DMS114 treated with DMSO at 0.1 percent for 48 hours (cell line): ENCODE data around the gene CACNA1H.

ENCODE experiments used
- DNase-seq: peaks from one replicate; lab custom pipeline; 2025; ENCODE audit not compliant: unreplicated experiment; lab: John Stamatoyannopoulos, UW

The CACNA1H gene

DNA sequence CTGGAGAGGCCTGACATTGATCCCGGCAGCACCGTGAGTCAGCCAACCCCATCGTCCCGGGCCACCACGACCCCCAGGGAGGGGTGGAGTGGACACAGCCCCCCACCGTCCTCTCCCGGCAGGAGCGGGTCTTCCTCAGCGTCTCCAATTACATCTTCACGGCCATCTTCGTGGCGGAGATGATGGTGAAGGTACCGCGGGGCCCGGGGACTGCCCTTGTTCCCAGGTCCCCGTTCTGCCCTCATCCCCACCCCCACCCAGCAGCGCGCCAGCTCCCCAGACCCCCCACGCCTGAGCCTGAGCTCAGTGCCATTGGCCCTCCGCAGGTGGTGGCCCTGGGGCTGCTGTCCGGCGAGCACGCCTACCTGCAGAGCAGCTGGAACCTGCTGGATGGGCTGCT lies 57.6 kb downstream of the CACNA1H start:
- no peak for DNase-seq

DNA sequence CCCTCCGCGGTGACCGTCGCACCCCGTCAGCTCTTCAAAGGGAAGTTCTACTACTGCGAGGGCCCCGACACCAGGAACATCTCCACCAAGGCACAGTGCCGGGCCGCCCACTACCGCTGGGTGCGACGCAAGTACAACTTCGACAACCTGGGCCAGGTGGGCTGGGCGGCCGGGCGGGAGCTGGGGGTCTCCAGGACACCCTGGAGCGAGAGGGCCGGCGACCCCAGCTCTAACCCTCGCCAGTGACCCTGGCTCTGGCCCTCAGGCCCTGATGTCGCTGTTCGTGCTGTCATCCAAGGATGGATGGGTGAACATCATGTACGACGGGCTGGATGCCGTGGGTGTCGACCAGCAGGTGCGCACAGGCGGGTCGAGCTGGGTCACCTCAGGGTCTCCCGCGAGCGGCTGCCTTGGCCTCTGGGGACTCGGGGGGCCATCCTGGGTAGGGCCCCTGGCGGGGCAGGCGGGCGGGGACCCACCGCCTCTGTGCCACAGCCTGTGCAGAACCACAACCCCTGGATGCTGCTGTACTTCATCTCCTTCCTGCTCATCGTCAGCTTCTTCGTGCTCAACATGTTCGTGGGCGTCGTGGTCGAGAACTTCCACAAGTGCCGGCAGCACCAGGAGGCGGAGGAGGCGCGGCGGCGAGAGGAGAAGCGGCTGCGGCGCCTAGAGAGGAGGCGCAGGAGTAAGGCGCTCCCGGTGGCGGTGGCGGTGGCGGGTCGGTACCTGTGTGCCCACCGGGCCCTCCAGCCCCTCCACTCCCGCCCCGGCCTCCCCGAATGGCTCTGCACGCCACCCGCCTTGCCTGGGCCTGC lies 58.8 kb downstream of the CACNA1H start:
- DNase-seq, result no peak

DNA sequence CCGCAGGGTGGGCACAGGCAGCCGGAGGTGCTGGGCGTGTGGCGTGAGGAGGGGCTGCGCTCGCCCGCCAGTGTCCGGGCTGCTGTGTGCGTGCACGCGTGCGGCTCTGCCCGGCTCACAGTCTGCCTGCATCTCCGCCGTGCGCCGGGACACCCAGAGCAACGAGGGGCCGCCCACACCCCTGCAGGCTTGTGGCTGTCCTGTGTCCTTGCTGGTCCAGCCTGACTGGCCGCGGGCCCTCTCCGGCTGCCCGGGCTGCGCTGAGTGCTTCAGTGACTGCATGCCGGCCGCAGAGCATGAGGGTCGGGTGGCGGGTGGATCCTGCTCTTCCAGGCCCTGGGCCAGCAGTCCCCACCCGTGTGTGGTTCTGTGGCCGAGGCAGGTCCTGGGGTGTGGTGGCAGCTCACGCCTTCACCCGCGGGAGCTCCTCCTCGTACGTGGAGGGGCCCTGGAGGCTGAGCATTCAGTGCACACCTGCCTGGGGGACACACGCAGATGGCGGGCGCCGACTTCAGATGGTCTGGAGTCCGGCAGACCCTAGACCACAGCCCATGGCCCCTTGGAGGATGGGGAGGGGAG lies 59.8 kb downstream of the CACNA1H start:
- DNase-seq, result no peak

DNA sequence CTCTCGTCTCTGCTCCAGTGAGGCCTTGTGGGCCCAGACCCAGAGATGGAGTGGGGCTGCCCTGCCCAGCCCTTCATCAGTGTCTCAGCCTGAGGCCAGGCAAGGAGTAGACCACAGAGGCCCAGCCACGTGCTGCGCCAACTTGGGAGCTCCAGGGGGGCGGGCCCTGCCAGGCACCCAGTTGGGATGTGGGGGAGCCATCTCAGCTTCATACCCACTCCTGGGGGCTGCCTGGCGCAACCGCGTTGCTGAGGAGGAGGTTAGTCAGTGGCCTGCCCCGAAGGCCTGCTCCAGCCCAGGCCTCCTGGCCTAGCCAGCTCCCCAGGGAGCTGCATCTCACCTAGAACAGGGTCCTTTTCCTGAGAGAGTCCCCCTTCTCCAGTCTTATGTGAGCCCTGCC lies 60.3 kb downstream of the CACNA1H start:
- no peak for DNase-seq

DNA sequence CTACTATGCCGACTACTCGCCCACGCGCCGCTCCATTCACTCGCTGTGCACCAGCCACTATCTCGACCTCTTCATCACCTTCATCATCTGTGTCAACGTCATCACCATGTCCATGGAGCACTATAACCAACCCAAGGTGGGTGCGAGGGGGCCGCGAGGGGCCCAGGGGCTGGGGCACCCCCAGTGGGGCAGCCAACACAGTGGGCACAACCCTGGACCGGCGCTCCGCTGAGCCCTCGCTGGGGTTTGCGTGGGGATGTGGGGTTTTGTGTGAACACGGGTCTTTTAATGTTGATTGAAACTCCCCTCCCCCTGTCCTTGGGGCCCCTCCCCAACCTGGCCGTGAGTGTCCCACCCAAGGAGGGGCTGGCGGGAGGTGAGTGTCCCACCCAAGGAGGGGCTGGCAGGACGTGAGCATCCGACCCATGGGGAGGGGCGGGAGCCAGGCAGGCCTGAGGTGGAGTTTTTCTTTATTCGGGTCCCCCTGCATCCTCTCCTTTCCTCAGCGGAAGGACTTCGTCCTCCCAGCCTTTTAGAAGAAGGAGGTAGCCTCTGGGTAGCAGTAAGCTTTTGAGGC lies 61.0 kb downstream of the CACNA1H start:
- DNase-seq, result no peak

DNA sequence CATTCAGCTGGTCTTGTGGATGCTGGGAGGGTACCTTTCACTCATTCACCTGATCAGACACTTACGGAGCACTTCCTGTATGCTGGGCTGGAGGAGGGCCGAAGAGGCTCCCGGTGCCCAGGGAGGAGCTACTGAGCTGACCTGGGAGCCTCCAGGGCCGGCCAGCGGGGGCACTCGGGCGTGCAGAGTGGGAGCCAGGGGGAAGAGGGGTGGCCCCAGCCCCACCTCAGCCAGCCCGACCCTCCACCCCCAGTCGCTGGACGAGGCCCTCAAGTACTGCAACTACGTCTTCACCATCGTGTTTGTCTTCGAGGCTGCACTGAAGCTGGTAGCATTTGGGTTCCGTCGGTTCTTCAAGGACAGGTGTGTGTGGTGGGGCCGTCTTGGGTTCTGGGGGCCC lies 61.8 kb downstream of the CACNA1H start:
- DNase-seq, result no peak

DNA sequence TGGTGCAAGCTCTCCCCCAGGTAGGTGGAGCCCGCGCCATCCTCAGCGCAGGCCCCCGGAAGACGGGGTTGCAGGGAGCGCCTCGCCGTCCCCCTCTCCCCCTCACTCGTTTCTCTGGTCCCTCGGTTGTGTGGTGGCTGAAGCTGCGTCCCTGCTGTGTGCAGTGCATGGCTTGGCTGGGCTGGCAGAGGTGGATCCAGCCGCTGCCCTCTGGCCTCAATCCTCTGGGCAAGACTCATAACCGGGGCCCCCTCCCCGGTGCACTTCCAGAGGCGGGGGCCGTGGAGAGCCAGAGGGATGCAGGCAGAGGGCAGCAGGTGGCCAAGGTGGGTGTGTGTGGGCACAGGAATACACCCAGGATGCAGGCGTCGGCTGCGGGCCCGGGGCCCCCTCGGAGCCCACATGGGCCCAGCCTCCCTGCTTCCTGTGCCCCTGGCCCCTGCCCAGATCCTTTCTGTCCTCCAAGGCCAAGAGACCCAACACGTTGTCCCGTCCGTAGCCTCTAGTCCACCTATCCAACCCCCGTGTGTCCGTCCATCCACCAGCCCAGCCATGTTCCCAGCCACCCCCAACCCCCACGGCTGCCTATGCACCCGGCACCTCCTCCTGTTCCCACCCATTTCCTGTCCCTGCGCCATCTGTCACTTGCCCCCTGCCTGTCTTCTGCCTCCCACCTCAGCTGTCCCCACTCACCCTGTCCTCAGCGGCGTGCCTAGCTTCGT lies 62.8 kb downstream of the CACNA1H start:
- DNase-seq, result no peak

DNA sequence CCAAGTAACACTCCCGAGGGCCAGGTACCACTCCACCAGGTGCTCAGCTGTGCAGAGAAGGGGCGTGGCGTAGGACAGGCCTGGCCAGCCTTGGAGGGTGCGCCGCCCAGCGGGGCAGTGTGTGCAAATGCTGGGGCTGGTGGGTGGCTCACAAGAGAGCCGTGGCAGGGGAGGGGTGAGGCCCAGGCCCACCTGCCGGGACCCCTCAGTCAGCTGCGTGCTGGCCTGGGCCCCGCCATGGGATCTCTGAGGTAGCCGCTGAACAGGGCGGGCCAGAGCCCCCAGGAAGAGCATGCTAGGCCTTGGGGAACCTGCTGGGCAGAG lies 63.4 kb downstream of the CACNA1H start:
- DNase-seq, result no peak

DNA sequence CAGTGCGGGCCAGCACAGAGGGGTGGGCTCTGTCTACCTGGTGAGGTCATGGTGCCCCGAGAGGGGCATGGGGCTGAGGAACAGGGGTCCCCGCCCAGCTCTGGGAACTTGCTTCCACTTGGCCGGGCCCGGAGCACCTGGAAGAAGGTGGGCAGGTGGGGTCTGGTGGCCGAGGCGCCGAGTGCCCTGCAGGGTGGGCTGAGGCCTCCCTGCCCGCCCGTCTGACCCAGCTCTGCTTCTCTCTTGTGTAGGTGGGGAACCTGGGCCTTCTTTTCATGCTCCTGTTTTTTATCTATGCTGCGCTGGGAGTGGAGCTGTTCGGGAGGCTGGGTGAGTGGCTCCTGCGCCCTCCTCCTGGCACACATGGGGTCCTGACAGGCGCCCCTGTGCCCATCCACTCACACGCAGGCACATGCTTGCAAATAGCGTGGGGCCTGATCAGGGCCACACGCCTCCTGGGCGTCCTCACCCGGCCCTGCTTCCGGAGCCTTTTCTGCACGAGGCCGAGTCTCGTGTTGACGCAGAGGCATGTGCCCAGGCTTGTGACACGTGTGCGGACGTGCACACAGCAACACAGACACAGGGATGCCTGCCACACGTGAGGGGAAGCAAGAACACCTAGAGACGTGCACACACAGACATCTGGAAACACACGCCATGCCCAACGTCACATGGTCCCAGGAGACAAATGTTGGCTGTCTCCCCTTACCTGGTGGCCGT lies 63.9 kb downstream of the CACNA1H start:
- DNase-seq, result no peak

DNA sequence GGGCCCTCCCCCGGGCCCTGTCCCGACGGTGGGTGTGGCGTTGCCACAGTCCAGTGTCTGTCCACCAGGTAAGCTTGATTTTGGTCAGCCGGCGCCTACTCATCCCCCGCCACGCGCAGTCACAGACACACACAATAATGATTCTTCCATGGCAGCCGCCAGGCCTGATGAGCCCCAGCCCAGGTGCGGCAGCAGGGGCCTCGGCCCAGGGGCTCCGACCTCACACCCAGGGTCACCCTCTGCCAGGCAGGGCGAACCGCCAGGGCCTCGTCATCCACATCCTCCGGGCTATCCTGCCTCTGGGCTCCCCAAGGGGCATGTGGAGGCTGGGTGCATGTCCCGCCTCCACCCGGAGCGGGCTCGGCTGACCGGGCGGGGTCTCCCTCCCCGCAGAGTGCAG lies 64.6 kb downstream of the CACNA1H start:
- no peak for DNase-seq

DNA sequence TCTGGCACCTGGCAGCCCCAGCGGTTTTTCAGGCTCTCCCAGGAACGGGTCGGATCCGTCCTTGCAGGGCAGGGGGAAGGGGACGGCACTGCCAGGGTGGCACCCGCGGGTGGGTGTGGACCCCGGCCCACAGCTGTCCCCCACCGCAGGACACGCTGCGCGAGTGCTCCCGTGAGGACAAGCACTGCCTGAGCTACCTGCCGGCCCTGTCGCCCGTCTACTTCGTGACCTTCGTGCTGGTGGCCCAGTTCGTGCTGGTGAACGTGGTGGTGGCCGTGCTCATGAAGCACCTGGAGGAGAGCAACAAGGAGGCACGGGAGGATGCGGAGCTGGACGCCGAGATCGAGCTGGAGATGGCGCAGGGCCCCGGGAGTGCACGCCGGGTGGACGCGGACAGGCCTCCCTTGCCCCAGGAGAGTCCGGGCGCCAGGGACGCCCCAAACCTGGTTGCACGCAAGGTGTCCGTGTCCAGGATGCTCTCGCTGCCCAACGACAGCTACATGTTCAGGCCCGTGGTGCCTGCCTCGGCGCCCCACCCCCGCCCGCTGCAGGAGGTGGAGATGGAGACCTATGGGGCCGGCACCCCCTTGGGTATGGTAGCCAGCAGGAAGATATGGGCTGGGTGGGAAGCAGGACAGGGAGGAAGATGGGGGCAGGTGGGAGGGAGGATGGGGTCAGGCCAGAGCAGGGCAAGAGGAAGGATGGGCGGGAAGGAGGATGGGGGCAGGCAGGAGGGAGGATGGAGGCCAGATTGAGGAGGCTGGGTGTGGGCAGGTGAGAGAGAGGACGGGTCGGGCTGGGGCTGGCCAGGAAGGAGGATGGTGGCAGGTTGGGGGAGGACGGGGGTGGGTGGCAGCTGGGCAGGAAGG lies 65.4 kb downstream of the CACNA1H start:
- DNase-seq, result no peak

DNA sequence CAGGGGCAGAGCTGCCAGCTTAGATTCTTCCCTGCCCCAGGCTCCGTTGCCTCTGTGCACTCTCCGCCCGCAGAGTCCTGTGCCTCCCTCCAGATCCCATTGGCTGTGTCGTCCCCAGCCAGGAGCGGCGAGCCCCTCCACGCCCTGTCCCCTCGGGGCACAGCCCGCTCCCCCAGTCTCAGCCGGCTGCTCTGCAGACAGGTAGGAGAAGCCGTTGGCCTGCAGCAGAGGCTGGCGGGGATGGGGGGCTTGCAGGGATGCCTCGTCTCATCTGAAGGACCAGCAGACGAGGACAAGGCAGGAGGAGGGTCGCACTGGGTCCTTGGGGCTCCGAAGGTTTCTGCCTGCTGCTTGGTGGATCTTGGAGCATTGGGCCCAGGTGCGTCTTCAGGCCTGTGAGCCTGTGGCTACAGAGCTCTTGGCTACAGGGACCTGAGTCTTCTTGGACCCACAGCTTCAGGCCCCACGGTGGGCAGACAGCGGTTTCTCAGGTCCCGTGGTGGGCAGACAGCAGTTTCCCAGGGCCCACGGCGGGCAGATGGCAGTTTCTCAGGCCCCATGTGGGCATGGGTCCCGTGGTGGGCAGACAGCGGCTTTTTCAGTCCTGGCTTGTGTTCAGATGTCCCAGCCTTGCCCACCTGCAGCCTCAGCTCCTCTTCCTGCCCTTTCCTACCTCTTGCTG lies 66.2 kb downstream of the CACNA1H start:
- DNase-seq, result no peak

DNA sequence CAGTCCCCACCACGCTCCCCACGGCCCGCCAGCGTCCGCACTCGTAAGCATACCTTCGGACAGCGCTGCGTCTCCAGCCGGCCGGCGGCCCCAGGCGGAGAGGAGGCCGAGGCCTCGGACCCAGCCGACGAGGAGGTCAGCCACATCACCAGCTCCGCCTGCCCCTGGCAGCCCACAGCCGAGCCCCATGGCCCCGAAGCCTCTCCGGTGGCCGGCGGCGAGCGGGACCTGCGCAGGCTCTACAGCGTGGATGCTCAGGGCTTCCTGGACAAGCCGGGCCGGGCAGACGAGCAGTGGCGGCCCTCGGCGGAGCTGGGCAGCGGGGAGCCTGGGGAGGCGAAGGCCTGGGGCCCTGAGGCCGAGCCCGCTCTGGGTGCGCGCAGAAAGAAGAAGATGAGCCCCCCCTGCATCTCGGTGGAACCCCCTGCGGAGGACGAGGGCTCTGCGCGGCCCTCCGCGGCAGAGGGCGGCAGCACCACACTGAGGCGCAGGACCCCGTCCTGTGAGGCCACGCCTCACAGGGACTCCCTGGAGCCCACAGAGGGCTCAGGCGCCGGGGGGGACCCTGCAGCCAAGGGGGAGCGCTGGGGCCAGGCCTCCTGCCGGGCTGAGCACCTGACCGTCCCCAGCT lies 67.3 kb downstream of the CACNA1H start:
- no peak for DNase-seq

DNA sequence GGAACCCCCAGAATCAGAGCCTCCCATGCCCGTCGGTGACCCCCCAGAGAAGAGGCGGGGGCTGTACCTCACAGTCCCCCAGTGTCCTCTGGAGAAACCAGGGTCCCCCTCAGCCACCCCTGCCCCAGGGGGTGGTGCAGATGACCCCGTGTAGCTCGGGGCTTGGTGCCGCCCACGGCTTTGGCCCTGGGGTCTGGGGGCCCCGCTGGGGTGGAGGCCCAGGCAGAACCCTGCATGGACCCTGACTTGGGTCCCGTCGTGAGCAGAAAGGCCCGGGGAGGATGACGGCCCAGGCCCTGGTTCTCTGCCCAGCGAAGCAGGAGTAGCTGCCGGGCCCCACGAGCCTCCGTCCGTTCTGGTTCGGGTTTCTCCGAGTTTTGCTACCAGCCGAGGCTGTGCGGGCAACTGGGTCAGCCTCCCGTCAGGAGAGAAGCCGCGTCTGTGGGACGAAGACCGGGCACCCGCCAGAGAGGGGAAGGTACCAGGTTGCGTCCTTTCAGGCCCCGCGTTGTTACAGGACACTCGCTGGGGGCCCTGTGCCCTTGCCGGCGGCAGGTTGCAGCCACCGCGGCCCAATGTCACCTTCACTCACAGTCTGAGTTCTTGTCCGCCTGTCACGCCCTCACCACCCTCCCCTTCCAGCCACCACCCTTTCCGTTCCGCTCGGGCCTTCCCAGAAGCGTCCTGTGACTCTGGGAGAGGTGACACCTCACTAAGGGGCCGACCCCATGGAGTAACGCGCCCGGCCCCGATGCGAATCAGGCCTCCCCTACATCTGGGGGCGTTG lies 68.1 kb downstream of the CACNA1H start:
- no peak for DNase-seq

DNA sequence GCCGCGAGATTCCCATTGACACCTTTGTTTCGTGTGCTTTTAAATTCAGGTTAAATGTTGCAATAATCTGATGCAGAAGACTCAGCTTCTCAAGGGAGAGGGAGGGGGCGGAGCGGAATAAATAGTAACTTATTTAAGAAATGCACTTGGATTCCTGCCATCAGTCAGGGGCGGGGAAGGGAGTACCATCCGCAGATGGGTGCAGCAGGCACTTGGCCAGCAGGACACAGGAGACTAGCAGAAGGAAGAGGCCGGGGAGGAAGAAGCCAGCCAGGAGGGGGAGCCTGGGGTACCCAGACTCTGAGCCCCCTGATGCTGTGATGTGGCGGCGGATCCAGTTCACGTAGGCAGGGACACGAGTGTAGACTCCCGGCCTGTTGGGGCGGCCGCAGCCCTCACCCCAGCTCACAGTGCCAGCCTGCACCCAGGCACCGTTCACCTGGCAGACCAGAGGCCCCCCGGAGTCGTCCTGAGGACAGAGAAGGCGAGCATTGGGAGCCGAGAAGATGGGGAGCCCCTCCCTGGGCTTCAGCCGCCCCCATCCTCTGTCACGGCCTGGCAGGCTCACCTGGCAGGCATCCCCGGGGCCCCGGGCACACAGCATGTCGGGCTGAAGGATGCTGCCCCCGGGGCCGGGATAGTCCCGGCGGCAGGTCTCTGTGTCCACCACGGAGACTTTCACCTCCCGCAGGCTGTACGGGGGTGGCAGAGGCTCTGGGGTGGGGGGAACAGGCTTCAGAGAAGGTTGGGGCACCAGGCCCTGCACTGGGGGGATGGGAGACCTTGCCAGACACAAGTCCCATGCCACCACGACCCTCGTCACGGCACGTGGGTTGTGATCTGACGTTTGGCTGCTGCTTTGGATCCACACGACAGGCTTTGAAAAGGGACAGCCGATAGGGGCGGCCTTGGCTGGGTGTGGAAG lies 69.0 kb downstream of the CACNA1H start:
- no peak for DNase-seq

DNA sequence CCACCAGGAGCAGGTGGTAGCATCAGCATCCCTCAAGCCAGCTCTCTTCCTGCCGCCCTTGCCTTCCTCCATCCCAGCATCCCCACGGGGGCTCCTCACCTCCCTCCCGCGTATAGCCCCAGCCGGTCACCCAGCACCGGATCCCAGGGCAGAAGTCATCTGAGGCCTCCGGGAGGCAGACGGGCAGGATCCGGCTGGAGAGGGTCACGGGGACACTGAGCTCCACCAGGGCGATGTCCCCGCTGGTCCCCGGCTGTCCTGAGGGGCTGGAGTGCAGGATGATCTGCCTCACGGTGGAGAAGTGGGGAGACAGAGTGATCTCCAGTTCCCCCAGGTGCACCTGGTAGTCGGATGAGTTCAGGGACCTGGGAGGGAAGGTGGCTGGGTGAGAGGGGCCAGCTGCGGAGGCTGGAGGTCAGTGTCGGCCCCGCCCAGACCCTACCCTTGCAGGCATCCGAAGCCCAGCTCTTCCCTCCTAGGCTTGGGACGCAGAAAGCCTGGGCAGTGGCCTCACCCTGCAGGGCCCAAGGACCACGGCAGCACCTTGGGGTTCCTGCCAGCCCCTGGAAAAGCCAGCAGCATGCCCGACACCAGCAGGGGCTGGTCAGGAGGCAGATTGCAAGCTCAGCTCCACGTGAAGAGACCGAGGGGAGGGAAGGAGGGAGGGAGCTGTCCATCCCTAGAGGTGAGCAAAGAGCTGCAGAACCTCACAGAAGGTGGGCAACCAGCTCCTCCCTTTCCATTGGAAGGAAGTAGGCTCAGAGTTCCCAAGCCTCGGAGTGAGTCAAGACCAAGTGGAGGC lies 69.8 kb downstream of the CACNA1H start:
- no peak for DNase-seq
